HG02852 (cell line): ENCODE measurements around the gene TMEM219.
A peak's percentile ranks its signal among the peaks of the same experiment; 100 is the strongest.
"Not testable (repeated sequence)": the region's sequence is repeated elsewhere in the genome, so short reads cannot be mapped to it uniquely, and the experiment has no call there.

Source experiments
- ATAC-seq: cut with Tn5 transposase; IDR thresholded peaks from one replicate; pipeline ENCODE4 v1.9.1; 2021; ENCODE audit warnings: mild to moderate bottlenecking, moderate library complexity; ENCODE audit not compliant: unreplicated experiment

Gene TMEM219

DNA sequence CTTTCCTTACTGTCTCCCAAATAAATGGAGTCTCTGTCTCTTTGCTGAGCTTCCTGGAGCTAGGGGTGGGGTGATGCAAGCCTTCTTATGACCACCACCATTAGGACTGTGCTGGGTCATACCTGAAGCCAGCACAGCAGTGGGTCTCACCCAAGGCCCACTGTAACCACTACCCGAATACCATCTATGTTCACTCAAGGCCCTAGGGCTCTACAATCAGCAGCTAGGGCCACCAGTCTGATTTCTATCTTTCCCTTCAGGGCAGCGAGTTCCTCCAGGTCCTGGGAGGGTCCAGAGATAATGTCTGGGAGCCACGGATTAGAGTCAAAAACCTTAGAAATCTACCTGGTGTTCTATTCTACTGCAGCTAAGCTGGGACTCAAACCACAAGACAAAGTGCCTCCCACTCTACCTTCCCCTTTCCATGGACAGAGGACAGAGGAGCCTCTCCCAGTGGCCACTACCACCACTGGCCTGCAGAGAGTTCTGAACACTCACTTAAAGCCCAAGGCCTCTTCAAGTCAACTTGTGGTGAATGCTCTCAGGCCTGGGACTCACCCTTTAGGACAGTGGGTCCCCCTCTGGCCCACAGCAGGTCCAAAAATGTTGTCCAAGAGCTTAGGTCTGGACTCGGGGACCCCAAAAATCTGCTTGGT lies 10.9 kb upstream of the TMEM219 start:
- ATAC-seq = no peak

DNA sequence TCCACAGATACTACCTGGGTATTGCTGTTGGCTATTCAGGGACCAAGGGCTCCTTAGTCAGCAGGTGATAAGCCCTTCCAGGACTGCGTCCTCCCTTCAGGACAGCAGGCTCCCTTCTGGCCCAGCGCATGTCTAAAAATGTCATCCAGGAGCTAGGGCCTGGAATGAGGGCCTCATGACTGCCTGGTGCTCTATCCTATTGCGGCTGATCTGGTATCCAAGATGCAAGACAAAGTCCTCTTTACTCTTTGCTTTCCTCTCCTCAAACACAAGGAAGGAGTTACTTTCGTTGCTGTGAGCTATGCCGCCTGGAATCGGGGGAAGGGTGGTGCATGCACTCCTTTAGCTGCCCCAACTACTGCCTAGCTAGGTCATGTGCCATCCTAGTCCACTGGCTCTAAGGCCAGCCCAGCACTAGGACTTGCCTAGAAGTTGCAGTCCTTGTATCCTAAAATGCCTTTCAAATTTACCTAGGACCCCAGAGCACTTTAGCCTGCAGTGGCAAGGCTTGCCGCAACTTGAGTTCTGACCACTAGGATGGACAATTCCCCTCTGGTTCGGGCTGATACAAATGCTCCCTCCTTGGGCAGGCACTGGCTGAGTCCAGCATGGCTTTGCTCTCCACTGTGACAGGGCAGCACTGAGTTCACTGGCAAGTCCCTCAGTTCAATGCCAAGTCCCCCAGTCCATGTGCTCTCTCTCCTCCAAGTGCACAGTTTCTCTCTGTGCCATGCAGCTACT lies 10.1 kb upstream of the TMEM219 start:
- no peak for ATAC-seq

DNA sequence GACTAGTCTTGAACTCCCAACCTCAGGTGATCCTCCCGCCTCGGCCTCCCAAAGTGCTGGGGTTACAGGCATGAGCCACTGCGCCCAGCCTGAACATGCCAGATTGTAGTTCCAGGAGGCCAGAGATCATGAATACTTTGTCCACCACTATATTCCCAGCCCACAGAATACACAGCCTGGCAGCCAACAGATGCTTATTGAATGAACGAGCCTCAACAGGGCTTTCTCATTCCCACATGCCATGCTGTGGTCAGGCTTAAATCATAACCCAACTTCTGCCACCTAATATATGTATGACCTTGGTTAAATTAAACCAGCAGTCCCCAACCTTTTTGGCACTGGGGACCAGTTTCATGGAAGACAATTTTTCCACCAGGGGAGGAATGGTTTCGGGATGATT lies 3.1 kb upstream of the TMEM219 start:
- no peak for ATAC-seq

DNA sequence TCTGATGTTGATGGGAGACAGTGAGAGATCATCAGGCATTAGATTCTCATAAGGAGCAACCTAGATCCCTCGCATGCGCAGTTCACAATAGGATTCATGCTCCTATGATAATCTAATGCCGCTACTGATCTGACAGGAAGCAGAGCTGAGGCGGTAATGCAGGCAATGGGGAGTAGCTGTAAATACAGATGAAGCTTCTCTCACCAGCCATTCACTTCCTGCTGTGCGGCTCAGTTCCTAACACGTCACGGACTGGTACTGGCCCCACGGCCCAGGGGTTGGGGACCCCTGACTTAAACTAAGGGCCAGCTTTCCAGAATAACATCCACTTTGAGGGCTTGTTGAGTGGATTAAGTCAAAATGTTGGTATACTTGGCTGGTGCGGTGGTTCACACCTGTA lies 2.6 kb upstream of the TMEM219 start:
- ATAC-seq = no peak

DNA sequence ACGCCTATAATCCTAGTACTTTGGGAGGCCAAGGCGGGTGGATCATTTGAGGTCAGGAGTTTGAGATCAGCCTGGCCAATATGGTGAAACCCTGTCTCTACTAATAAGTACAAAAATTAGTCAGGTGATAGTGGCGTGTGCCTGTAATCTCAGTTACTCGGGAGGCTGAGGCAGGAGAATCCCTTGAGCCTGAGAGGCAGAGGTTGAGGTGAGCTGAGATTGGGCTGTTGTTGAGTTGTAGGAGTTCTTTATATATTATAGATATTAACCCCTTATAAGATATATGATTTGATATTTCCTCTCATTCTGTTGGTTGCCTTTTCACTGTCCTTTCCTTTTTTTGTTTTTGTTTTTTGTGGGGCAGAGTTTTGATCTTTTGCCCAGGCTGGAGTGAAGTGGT lies 2.1 kb upstream of the TMEM219 start:
- not testable (repeated sequence) for ATAC-seq

DNA sequence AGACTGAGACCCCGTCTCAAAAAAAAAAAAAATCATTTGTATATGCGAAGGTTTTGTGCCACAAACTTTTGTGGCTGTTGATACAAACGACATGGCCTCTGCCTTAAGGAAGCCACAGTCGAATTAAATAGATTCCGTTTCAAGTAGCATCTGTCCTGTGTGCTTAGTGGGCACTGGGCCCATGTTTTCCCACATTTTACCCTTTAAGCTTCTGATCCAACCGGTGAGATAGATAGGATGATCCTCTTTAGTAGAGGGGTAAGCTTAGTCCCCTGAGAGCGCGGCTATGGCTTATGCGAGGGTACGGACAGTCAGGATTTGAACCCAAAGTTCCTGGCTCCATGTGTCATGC lies 776 bp upstream of the TMEM219 start:
- ATAC-seq = no peak

DNA sequence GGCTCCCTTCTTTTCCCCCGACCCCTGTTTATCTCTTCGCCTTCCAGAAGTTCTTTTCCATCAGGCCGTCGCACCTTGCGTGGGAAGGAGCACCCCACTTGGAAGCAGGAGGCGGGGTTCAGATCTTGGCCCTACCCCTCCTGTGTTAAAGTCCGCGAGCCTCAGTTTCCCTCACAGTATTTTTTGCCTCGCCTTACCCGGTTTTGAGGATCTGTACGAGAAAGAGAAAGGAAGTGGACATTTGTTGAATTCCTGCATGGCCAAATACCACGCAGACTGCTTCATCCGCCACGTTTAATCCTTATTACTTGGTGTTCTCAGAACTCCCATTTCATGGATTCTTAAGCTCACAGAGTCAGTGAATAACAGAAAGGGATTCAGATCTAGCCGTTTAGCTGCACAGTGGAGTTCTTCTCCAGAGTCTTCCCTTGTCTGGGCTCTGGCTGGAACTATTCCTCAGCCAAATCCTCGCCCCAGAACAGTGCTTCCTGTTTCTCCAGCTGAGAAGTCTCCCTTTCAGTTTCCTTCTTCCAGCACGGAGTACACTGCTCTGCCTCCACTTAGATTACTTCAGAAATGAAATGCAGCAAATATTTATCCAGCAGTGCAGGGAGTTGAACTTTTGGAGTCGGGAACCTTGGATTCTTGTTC lies 590 bp downstream of the TMEM219 start:
- no peak for ATAC-seq

DNA sequence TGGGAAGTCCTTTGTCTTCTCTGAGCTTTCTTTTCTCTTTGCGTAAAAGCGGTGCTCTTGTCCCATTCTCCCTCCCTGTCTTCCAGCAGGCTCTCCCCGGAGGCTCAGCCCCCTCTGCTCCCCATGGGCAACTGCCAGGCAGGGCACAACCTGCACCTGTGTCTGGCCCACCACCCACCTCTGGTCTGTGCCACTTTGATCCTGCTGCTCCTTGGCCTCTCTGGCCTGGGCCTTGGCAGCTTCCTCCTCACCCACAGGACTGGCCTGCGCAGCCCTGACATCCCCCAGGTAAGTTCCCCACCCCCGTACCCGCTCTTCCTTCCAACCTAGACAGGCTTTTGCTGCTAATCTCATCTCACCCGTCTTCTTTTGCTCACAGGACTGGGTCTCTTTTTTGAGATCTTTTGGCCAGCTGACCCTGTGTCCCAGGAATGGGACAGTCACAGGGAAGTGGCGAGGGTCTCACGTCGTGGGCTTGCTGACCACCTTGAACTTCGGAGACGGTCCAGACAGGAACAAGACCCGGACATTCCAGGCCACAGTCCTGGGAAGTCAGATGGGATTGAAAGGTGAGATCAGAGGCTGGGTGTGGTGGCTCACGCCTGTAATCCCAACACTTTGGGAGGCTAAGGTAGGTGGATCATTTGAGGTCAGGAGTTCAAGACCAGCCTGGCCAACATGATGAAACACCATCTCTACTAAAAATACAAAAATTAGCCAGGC lies 1.3 kb downstream of the TMEM219 start:
- ATAC-seq = no peak

DNA sequence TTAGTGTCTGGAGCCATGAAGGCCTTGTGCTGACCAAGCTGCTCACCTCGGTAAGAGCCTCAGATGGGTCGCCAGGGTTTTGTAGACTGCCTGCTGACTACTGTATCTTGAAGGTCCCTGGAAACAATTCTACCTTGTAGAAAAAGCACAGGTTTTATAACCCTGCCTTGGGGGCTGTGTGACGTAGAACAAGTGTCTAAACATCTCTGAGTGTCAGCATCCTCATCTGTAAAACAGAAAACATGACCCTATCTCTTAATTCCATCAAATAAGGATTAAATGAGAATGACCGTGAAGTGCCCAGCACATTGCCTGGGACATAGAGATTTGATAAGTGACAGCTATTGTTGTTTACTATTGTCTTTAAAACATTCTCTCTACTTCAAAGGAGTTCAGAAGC lies 6.3 kb downstream of the TMEM219 start:
- ATAC-seq = no peak

DNA sequence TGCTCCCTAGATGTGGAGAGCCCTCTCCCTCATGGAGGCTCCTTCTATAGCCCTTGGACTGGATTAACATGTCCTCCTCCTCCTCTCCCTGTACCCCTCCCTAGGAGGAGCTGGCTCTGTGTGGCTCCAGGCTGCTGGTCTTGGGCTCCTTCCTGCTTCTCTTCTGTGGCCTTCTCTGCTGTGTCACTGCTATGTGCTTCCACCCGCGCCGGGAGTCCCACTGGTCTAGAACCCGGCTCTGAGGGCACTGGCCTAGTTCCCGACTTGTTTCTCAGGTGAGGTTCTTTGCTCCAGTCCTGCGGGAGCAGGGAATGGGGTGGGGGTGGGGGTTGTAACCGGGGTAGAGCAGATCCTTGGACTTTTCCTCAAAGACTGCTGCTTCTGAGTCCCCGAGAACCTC lies 9.4 kb downstream of the TMEM219 start:
- ATAC-seq = no peak

DNA sequence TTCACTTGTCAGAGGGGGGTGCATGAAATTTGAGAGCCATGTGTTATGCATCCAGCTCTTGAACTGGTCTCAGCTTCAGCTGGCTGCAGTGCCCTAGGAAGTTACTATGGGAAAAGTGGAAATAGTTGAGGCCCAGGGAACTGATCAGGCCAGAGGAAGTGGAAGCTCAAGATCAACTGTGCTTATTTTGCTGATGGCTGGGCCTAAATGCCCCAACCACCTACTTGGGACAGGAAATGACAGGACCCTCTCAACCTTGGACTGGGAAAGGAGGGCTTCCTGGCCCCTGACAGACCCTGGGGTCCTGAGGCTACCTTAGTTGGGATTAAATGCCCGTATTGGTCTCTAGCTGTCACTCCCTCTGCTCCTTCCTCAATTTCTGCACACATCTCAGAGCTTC lies 10.6 kb downstream of the TMEM219 start:
- ATAC-seq = no peak

DNA sequence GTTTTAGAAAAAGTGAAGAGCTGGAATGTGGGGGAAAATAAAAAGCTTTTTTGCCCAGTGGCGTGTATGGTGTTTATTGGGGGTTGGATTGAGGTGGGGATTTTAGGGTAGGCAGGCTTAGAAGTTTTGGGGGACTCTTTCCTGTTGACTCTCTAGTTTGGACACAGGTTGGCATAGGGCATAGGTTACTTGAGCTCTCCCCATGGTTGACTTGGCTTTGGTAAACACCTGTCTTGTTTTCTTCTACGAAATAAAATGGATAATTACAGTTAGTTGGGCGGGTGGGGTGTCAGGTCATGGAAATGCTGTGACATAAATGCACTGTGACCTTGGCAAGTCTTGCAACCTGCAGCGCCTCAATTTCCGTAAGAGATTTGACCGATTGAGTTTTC lies 11.1 kb downstream of the TMEM219 start:
- no peak for ATAC-seq

DNA sequence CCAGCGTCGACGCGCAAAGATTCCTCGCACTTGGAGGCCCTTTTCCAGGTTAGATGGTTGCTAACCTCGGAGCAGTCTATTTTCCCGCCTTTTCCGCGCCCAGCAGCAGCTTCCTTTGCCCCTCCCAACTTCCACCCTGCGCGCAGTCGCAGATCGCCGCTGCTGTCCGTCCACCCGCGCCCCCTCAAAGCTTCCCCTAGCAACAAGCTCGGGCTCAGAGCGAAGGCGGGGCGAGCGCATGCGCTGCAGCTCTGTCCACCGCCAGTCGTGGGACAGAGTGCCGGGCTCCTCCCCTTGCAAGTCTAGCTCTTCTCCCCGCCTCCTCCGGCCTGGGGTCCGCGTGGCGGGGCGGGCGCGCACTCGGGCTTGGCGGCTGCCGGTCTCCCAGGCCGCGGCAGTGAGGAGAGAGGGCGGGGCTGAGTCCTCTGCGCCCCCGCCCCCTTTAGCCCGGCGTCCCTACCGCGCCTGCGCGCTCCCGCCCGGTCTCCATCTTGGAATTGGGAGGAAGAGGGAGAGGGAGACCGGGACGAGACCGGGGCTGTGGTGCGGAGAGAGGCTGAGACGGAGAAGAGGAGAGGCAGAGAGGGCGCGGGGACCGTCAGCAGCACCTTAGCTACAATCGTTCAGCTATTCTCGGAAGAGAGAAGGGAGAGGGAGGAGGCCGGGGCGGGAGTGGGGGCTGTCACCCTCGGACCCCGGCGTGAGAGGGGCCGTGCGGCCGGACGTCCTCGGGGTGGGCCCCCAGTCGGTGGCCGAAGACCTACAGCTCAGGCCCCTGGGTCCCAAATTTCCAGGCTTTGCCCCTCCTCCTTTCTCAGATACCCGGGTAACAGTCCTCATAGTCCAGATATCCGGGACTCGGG lies 11.7 kb downstream of the TMEM219 start, which contains the start of gene TAOK2:
Gene TAOK2, plus strand, starts transcription at position 485 of the 863 bp plus-strand sequence. CDS start 3,905 bp downstream, outside the sequence.
- ATAC-seq = peak; percentile 93

DNA sequence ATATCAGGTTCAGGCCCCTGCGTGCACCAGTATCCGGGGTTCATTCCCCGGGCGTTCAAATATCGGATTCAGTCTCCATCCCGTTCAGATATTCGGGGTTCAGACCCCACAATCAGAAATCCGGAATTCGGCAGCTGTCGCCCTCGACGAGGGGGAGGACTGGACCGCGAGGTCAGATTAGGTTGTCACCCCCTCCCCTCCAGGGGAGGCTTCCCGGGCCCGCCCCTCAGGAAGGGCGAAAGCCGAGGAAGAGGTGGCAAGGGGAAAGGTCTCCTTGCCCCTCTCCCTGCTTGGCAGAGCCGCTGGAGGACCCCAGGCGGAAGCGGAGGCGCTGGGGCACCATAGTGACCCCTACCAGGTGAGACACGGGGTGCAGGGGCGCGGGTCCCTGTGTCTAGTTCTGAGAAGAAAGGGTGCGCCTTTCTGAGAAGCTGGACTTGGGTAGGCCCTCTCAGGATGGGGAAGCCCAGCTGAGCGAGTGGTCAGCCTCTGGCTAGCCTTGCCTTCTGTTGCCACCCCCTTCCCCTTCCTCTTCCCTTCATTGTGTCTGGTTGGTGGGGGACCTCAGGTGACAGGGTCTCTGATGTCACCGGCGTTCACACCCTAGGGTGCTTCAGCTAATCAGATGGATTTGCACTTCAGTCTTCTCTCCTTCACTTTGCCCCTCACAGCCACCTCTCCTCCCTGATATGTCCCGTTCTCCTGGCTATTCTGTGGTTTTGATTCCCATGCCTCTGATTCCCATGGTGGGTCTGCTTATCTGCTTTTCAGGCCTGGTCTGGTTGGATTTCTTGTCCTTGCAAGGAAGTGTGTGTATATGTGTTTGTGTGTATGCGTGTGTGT lies 12.6 kb downstream of the TMEM219 start:
- no peak for ATAC-seq

DNA sequence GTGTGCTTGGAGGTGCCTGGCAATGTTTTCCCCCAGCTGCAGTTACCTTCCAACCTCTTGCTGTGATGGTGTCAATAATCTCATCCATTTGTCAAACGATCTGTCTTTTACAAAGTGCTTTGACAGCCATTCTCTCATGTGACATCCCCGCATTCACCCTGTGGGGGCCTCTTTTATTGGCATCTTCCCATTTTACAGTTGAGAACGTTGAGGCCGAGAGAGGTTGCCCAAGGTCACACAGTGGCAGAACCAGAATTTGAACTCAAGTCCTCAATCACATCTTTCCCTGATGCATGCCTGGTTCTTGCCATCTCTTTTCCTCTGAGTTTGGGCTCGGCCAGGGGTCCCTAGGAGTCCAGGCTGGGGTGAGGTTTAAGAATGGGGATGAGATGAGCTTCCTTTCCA lies 13.3 kb downstream of the TMEM219 start:
- ATAC-seq = no peak

DNA sequence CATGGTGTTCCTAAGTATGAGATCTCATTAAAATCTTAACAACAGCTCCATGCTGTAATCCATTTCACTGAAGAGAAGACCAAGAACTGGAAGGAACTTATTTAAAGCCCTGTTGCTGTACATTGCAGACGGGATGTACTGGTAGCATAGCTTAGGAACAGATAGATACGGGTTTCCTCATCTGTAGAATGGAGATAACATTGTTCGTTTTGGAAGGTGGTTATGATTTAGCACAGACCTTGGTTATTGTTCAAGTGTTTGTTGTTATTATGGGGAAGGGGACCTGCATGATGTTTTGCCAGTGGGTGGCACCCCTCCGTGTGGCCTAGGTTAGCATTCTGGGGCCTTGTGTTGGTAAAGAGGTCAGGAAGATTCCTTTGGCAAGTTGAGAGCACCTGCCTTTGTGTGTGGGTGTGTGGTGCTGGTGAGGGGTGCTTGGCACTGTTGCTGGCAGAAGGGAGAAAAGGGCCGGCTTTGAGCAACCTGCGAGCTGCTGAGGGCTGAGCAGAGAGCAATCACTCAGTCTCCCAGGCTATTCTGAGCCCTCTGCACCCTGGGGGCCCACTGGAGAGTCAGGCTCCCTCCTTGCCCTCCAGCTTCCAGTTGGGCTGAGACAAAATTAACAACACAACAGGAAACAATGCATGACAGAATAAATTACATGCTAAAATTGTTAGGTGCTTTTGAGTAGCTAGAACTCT lies 14.1 kb downstream of the TMEM219 start:
- no peak for ATAC-seq

DNA sequence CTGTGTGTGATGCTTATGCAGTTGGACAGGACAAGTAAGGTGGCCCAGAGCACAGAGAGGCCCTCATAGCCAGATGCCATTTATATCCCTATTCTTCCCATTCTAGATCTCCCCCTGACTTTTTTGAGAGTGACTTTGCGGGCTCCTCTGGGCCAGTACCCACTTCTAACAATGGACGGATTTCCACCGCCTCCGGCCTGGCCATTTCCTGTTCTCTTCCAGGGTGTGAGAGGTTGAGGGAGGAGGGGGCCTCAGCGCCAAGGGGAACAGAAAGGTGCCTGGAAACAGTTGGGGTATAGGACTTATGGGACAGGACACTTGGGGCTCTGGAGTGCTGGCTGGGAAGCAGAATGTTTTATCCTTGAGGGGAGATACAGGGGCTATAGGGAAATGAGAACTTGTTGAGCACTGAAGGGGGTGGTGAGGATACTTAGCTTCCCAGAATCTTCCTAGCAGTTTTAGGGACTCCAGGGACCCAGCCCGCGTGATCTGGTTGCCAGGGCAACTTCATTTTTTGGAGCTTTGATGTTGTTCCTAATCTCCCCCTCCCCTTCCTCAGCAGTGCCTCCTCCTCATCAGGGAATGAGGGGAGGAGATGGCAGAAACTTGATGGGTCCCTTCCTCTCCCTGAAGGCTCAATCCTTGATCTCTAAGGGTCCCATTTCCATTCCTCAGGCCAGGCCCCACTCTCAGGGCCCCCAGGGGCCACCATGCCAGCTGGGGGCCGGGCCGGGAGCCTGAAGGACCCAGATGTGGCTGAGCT lies 15.4 kb downstream of the TMEM219 start:
- ATAC-seq = no peak

DNA sequence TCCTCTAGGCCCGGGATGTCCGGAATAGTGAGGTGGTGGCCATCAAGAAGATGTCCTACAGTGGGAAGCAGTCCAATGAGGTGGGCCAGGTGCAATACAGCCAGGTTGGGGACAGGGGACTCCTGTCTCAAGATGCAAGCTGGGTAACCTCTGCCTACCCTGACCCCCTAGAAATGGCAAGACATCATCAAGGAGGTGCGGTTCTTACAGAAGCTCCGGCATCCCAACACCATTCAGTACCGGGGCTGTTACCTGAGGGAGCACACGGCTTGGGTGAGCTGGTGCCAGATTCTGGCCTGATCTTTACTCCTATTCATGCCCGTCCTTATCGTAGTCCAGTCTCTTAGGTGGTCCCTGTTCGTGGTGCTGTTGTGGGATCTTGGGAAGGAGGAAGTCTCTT lies 16.2 kb downstream of the TMEM219 start:
- ATAC-seq = no peak
